Colonic mucosa (tissue), 4 donors: ENCODE data around the gene MACROD1. TPM values are rescaled to one million over a fixed set of nuclear protein-coding genes. Genes with fewer than 3 reads are reported as not detected.

Source experiments
- DNase-seq: peaks from one replicate; pipeline ENCODE4 v3.0.0-alpha.2; 2020
- H3K27ac ChIP-seq: fragments of 200-600 bp; one replicate; pipeline ENCODE4 v1.8.0; 2021
- H3K27me3 ChIP-seq: fragments of 200-600 bp; one replicate; pipeline ENCODE4 v1.8.0; 2021
- H3K36me3 ChIP-seq: fragments of 200-600 bp; one replicate; pipeline ENCODE4 v1.8.0; 2021
- H3K4me1 ChIP-seq: fragments of 200-600 bp; one replicate; pipeline ENCODE4 v1.8.0; 2021; ENCODE audit warnings: mild to moderate bottlenecking
- H3K4me3 ChIP-seq: fragments of 200-600 bp; one replicate; pipeline ENCODE4 v1.8.0; 2021
- H3K9ac ChIP-seq, 2 donors: one replicate each; pipeline ENCODE4 v1.7.0; 2013; ENCODE audit warnings: control low read depth in 2 of 2, low read depth in 2 of 2, low read length in 2 of 2
- H3K9me3 ChIP-seq: fragments of 200-600 bp; one replicate; pipeline ENCODE4 v1.8.0; 2021
- intact Hi-C: fragments of 100-400 bp; cut with DNase I; formaldehyde crosslinking; loops from one replicate; pipeline ENCODE4 v1.14.1; 2022
- total RNA-seq, 2 donors: library from RNA; stranded (reverse); fragmentation: NEBNext Ultra II Directional in 1 of 2; extraction: Animal tissue kit (Norgen Biotek cat#: 25700) in 1 of 2; gene quantifications; one replicate each; pipeline ENCODE4 v1.2.1, GENCODE V29; 2021
- TF ChIP-seq, protein P1 (sequence below): fragments of 200-600 bp; IDR thresholded peaks from one replicate; pipeline ENCODE4 v1.8.0; 2022; ENCODE audit warnings: antibody characterized with exemption, mild to moderate bottlenecking
- donor health status: healthy.
- donor health status: DM: no; HTN: no; CAD: no.
- donor health status: DM: no; HTN: no; CAD: no.

Gene MACROD1
- total RNA-seq, 2 donors from 2014 or later = 18.6 to 22.9 TPM

DNA sequence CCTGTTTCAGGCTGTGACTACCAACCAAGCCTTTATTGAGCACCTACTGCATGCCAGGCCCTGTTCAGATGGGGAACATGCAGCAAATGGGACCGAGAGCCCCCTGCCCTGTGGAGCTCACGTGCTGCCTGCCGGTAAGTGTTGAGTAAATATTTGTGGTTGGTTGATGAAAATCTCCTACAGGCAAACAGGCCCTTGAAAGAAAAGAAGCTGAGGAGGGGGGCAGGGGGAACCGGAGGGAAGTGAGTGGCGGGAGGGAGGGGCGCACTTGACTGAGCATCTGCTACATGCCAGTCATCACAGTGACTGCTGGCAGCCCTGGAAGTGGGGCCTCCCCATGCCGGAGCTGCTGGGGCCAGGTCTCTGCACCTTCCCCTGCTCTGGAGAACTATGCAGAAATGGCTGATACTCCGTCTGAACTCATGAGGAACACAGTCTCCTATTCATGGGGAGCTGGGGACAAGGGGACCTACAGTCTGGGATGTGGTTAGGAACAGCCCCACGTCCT lies 34.2 kb downstream of the MACROD1 start:
- Histone ChIP-seq H3K27me3 (no peaks in the 10 kb centered on the region), H3K36me3 (no peaks in the 10 kb centered on the region), H3K4me1 (no peaks in the 10 kb centered on the region), H3K9me3 (no peaks in the 10 kb centered on the region), H3K27ac (no peak overlapping the region), H3K4me3 (no peak overlapping the region), H3K9ac (no peak overlapping the region)
- TF ChIP-seq, protein P1, sequence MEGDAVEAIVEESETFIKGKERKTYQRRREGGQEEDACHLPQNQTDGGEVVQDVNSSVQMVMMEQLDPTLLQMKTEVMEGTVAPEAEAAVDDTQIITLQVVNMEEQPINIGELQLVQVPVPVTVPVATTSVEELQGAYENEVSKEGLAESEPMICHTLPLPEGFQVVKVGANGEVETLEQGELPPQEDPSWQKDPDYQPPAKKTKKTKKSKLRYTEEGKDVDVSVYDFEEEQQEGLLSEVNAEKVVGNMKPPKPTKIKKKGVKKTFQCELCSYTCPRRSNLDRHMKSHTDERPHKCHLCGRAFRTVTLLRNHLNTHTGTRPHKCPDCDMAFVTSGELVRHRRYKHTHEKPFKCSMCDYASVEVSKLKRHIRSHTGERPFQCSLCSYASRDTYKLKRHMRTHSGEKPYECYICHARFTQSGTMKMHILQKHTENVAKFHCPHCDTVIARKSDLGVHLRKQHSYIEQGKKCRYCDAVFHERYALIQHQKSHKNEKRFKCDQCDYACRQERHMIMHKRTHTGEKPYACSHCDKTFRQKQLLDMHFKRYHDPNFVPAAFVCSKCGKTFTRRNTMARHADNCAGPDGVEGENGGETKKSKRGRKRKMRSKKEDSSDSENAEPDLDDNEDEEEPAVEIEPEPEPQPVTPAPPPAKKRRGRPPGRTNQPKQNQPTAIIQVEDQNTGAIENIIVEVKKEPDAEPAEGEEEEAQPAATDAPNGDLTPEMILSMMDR = no peak
- no peak for DNase-seq
- intact Hi-C loops = no loop called here

DNA sequence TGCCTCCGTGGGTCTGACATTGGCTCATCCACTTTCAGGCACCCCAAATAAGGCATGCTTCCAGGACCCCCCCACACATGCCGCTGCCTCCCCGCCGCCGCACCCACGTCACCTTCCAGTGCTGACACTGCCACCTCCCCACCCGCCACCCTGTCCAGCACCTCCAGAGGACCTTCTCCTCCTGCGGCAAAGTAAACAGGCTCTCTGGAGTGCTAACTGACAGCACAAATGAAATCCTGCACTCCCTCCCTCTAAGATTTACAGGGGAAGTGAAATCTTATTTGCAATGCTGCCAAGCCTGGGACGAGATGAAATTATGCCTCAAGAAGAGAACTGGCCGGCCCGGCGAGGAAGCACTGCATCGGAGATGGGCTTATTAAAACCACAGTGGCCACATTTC lies 35.3 kb downstream of the MACROD1 start:
- intact Hi-C loops = no loop called here
- Histone ChIP-seq H3K4me1 (no peaks in the 10 kb centered on the region), H3K27ac (no peak overlapping the region), H3K9me3 (no peaks in the 10 kb centered on the region), H3K27me3 (no peaks in the 10 kb centered on the region), H3K4me3 (no peak overlapping the region), H3K36me3 (no peaks in the 10 kb centered on the region), H3K9ac (no peak overlapping the region)
- TF ChIP-seq, protein P1 = no peak
- DNase-seq = no peak

DNA sequence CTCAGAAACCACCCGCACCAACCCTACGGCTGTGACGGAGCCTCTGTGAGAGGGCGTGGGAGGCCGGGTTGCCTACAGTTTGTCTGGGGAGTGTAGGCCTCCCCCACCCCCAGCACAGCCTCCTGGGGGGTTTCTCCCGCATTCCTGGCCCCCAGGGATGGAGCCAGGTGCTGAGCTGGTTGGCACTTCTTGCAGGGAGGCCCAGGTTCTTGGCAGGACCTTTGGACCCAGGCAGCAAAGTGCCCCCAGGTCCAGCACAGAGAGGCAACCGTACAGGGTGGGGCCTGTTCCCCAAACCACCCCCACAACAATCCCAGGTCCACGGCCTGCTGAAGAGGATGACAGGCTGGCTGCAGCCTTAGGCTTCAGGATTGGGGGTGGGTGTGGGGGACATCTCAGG lies 36.5 kb downstream of the MACROD1 start:
- intact Hi-C loops = no loop called here
- H3K4me3 ChIP-seq = no peak overlapping the region
- H3K4me1 ChIP-seq = no peaks in the 10 kb centered on the region
- no peak overlapping the region for H3K9ac ChIP-seq
- H3K27ac ChIP-seq = no peak overlapping the region
- TF ChIP-seq, protein P1 = no peak
- H3K36me3 ChIP-seq = no peaks in the 10 kb centered on the region
- DNase-seq = no peak
- H3K9me3 ChIP-seq = no peaks in the 10 kb centered on the region
- H3K27me3 ChIP-seq = no peaks in the 10 kb centered on the region

DNA sequence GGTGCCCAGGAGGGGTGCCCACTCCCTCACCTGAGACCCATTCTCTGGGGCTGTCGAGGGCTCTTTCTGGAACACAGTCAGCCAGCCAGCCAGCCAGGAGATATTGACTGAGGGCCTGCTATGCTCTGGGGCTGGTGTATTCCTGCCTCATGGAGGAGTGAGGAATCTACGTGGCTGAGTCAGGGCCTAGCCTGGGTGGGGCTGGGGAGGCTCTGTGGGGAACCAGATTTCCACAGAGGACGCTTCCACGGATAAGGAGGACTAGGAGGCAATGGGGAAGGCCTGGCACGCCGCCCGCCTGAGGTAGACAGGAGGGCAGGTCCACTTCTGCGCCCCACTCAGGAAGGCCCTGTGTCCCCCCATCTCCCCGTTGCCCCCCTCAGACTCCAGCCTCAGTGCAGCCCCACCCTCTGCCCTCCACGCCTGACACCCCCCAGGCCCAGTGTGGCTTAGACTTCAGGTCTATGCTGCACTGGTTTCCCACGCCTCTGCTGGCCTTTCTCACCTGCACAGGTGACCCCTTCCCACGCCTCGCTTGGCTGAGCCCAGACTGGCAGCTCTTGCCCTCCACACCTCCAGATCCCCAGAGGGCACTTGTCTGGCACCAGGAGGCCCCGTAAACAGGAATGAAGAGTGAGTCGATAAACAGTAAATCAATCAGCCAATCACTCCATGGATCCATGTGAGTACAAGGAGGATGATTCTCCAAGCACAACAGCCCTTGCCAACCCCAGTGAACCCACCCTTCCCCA lies 37.5 kb downstream of the MACROD1 start:
- Histone ChIP-seq H3K4me3 (no peak overlapping the region), H3K27me3 (no peaks in the 10 kb centered on the region), H3K36me3 (no peaks in the 10 kb centered on the region), H3K9ac (no peak overlapping the region), H3K4me1 (no peaks in the 10 kb centered on the region), H3K9me3 (no peaks in the 10 kb centered on the region), H3K27ac (no peak overlapping the region)
- TF ChIP-seq, protein P1 = no peak
- intact Hi-C loops = no loop called here
- DNase-seq = no peak

DNA sequence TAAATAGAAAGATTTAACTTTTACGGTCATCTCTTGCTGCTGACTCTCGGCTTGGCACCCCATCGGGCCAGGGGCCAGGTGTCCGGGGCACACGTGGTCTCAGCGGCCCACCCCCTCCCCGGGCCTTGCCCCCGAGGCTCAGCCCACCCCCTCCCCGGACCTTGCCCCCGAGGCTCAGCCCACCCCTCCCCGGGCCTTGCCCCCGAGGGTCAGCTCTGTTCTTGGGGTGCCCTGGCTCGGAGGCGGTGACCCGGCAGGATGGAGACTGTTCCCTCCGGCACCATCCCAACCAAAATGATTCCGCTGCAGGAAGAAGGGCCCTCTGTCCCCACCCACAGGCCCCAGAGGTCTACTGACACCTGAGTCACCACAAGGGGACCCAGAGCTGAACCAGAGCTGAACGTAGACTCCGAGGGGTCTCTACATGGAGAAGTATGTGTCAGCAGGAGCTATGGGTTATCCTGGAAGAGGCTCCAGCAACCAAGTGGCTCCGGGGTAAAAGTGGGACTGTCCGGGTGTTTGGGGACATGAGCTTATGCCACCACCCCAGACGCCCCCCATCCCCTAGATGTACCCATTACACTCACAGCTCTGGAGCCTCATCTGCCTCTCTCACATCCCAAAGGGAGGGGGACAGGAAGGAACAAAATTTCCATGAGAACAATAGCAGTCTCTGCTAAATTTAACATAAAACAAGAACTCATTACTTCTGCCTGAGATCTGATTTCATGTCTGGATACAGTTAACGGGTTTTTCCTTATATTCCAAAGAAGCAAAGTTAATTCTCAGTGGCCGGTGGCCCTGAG lies 38.4 kb downstream of the MACROD1 start:
- Histone ChIP-seq H3K4me3 (no peak overlapping the region), H3K9ac (no peak overlapping the region), H3K27ac (no peak overlapping the region), H3K9me3 (no peaks in the 10 kb centered on the region), H3K27me3 (no peaks in the 10 kb centered on the region), H3K4me1 (no peaks in the 10 kb centered on the region), H3K36me3 (no peaks in the 10 kb centered on the region)
- intact Hi-C loops = no loop called here
- TF ChIP-seq, protein P1 = no peak
- no peak for DNase-seq
